Kidney (tissue), 14 donors: ENCODE measurements around the gene RAP2B. TPM values are rescaled to one million over a fixed set of nuclear protein-coding genes. Genes with fewer than 3 reads are reported as not detected.

Experiments used
- DNase-seq, 5 donors: peaks; one replicate each; pipeline ENCODE4 v3.0.0-alpha.2; 2013 to 2020
- FAIRE-seq: peaks from 2 replicates; lab custom pipeline; 2012; peaks lifted over from hg19 to GRCh38; lab: Jason Lieb, UNC
- H3K27ac ChIP-seq, 2 donors: one replicate each; pipeline ENCODE4 v1.7.0; 2013; ENCODE audit warnings: low read depth in 2 of 2, low read length in 2 of 2, inconsistent platforms in 1 of 2
- H3K27me3 ChIP-seq: one replicate; pipeline ENCODE4 v1.7.1; 2013; ENCODE audit warnings: low read length, inconsistent platforms; ENCODE audit not compliant: control insufficient read depth, insufficient read depth
- H3K36me3 ChIP-seq, 3 donors: one replicate each; pipeline versions ENCODE4 v1.7.0 to v1.7.1; 2013; ENCODE audit warnings: low read length in 3 of 3, control low read depth in 1 of 3, inconsistent platforms in 1 of 3; ENCODE audit not compliant: insufficient read depth in 3 of 3, control insufficient read depth in 2 of 3
- H3K4me1 ChIP-seq, 3 donors: one replicate each; pipeline versions ENCODE4 v1.7.0 to v1.7.1; 2013; ENCODE audit warnings: low read length in 3 of 3, inconsistent platforms in 1 of 3, low read depth in 1 of 3; ENCODE audit not compliant: control insufficient read depth in 2 of 3, insufficient read depth in 2 of 3
- H3K4me3 ChIP-seq, 3 donors: one replicate each; pipeline versions ENCODE4 v1.7.0 to v1.8.1; 2013; ENCODE audit warnings: low read length in 3 of 3, control low read depth in 1 of 3, inconsistent platforms in 1 of 3
- H3K9ac ChIP-seq, 3 donors: one replicate each; pipeline versions ENCODE4 v1.7.0 to v1.7.1; 2013; ENCODE audit warnings: low read length in 3 of 3, control low read depth in 1 of 3, inconsistent platforms in 1 of 3
- H3K9me3 ChIP-seq, 3 donors: one replicate each; pipeline versions ENCODE4 v1.7.0 to v1.7.1; 2013; ENCODE audit warnings: low read length in 3 of 3, control low read depth in 1 of 3, inconsistent platforms in 1 of 3; ENCODE audit not compliant: control insufficient read depth in 2 of 3, insufficient read depth in 1 of 3
- intact Hi-C: fragments of 100-400 bp; cut with DNase I; formaldehyde crosslinking; loops from one replicate; pipeline ENCODE4 v1.11.1; 2022
- polyA plus RNA-seq: library from polyadenylated mRNA; stranded (reverse); fragments of 350-450 nt; fragmentation: Illumina TruSeq; extraction: RNeasy Lipid Tissue Mini Kit (QIAGEN cat#74804); gene quantifications from one replicate; pipeline ENCODE4 v1.2.3, GENCODE V29; 2014; ENCODE audit warnings: low read depth, low replicate concordance; ENCODE audit not compliant: insufficient read depth
- total RNA-seq: library from RNA; stranded (reverse); fragmentation: NEBNext Ultra II Directional; extraction: Animal tissue kit (Norgen Biotek cat#: 25700); gene quantifications from one replicate; pipeline ENCODE4 v1.2.1, GENCODE V29; 2021
- TF ChIP-seq, protein P1 (sequence below): IDR thresholded peaks from 3 replicates; pipeline ENCODE4 v1.5.1; 2012; ENCODE audit warnings: mild to moderate bottlenecking, moderate library complexity, borderline replicate concordance; ENCODE audit not compliant: insufficient read depth; ENCODE audit errors: extremely low read depth
- donor health status: control.
- donor health status: control.
- donor health status: control.
- donor health status: control.
- donor health status: control.
- donor health status: DM: yes; HTN: yes; CAD: no.
- donor health status: Normal renal cell carcinoma (clear cell type).

The RAP2B gene
- total and polyA plus RNA-seq, 2 donors from 2014 or later, result 2.8 to 17.8 TPM

DNA sequence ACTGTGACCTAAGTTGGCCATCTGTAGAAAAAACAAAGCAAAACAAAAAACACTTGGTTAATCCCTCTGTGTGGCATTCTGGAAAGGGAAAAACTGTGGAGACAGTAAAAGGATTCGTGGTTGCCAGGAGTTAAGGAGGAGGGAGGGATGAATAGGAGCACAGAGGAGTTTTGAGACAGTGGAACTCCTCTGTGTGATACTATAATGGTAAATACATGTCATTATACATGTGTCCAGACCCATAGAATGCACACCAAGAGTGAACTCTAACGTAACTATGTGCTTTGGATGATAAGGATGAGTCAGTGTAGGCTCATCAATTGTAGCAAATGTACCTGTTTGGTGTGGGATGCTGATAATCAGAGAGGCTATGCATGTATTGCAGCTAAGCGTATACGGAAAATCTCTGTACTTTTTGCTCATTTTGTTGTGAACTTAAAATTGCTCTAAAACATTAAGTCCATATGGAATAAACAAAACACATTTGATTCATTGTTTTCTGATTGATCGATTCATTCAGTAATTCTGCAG lies 33.4 kb downstream of the RAP2B start:
- FAIRE-seq, result no peak
- Histone ChIP-seq H3K36me3 (no peaks in the 10 kb centered on the region), H3K9me3 (no peaks in the 10 kb centered on the region), H3K27me3 (no peaks in the 10 kb centered on the region), H3K4me1 (no peaks in the 10 kb centered on the region), H3K27ac (no peak overlapping the region), H3K4me3 (no peak overlapping the region), H3K9ac (no peak overlapping the region)
- intact Hi-C loops, result no loop called here
- no peak for DNase-seq
- TF ChIP-seq, protein P1, sequence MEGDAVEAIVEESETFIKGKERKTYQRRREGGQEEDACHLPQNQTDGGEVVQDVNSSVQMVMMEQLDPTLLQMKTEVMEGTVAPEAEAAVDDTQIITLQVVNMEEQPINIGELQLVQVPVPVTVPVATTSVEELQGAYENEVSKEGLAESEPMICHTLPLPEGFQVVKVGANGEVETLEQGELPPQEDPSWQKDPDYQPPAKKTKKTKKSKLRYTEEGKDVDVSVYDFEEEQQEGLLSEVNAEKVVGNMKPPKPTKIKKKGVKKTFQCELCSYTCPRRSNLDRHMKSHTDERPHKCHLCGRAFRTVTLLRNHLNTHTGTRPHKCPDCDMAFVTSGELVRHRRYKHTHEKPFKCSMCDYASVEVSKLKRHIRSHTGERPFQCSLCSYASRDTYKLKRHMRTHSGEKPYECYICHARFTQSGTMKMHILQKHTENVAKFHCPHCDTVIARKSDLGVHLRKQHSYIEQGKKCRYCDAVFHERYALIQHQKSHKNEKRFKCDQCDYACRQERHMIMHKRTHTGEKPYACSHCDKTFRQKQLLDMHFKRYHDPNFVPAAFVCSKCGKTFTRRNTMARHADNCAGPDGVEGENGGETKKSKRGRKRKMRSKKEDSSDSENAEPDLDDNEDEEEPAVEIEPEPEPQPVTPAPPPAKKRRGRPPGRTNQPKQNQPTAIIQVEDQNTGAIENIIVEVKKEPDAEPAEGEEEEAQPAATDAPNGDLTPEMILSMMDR, result no peak

DNA sequence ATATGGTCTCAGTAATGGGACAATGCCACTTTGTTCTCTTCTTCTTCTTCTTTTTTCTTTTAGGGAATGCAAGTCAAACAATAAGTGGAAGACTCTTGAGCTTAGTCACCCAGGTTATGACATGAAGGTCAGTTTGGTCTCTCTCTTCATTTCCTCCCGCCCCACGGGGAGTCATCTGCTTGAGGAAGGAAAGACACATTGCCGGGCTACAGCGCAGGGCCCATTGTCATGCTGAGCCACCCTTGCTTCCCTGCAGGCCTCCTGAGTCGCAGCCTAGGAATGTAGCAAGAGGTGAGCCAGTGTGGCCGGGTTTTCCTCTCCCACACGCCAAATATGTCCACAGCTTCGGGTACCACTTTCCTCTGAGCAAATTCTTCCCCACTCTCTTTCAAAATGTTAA lies 47.6 kb downstream of the RAP2B start:
- DNase-seq (no peak), FAIRE-seq (no peak)
- TF ChIP-seq, protein P1, result no peak
- Histone ChIP-seq H3K4me3 (no peak overlapping the region), H3K27ac (no peak overlapping the region), H3K9ac (no peak overlapping the region), H3K9me3 (no peaks in the 10 kb centered on the region), H3K4me1 (no peaks in the 10 kb centered on the region), H3K27me3 (no peaks in the 10 kb centered on the region), H3K36me3 (no peaks in the 10 kb centered on the region)
- intact Hi-C loops, result no loop called here

DNA sequence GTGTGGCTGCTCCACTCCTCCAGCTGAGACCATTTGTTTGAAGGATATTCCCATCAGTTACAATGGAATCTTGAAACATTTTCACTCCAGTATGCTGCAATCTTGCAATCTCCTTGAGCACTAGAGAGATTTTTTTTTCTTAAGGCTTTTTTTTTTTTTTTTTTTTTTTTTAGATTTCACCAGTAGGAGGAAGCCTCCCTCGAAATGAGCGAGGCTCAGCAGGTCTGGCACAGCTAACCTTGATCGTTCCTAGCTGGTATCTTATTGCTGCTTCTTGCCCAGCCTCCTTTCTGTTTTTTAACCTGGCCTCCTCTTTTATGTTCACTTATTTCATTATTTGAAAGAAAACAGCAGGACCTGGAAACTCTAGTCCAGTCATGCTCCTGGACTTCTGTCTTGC lies 48.1 kb downstream of the RAP2B start:
- Histone ChIP-seq H3K4me3 (no peak overlapping the region), H3K27ac (no peak overlapping the region), H3K4me1 (no peaks in the 10 kb centered on the region), H3K9me3 (no peaks in the 10 kb centered on the region), H3K9ac (no peak overlapping the region), H3K36me3 (no peaks in the 10 kb centered on the region), H3K27me3 (no peaks in the 10 kb centered on the region)
- intact Hi-C loops, result no loop called here
- DNase-seq, result no peak
- TF ChIP-seq, protein P1, result no peak
- no peak for FAIRE-seq

DNA sequence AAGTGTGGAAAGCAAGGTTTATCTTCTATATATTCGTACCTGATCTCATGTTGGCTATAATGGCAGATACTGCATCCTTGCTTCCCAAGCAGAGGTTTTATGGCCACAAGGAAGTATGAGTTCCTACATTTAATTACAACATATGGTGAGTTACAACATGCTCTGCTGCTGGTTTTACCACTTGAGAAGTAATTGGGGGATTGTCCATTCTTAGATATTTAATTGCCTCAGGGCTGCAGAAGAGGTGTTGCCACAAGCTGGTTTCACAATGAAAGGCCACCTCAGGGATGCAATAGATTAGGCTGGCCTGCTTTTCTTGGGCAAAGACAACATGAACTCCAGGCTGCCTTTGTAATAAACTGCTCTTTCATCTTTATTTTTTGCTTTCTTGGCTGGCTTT lies 48.6 kb downstream of the RAP2B start:
- Histone ChIP-seq H3K27ac (no peak overlapping the region), H3K27me3 (no peaks in the 10 kb centered on the region), H3K4me1 (no peaks in the 10 kb centered on the region), H3K9ac (no peak overlapping the region), H3K36me3 (no peaks in the 10 kb centered on the region), H3K4me3 (no peak overlapping the region), H3K9me3 (no peaks in the 10 kb centered on the region)
- TF ChIP-seq, protein P1, result no peak
- no peak for DNase-seq
- FAIRE-seq, result no peak
- intact Hi-C loops, result no loop called here
